NB4 (cell line): ENCODE data around the gene SAMD11.
A peak's percentile ranks its signal among the peaks of the same experiment; 100 is the strongest.

ENCODE experiments used
- DNase-seq: peaks from one replicate; pipeline ENCODE4 v3.0.0; 2010; ENCODE audit warnings: low read depth
- H3K4me3 ChIP-seq: one replicate; pipeline ENCODE4 v1.5.1; 2011; ENCODE audit warnings: mild to moderate bottlenecking, low read depth, low read length, moderate library complexity
- CTCF ChIP-seq: IDR thresholded peaks from one replicate; pipeline ENCODE4 v1.5.1; 2012; ENCODE audit warnings: low read depth, low read length
- MAX ChIP-seq: IDR thresholded peaks from 2 replicates; pipeline ENCODE4 v1.6.1; 2011; ENCODE audit warnings: low read depth, low read length
- MYC ChIP-seq: IDR thresholded peaks from 2 replicates; pipeline ENCODE4 v1.6.1; 2011; ENCODE audit warnings: low read depth, low read length
- POLR2A ChIP-seq: IDR thresholded peaks from 2 replicates; pipeline ENCODE4 v1.6.1; 2011; ENCODE audit warnings: mild to moderate bottlenecking; ENCODE audit not compliant: insufficient read length; ENCODE audit errors: extremely low read depth

SAMD11 gene

DNA sequence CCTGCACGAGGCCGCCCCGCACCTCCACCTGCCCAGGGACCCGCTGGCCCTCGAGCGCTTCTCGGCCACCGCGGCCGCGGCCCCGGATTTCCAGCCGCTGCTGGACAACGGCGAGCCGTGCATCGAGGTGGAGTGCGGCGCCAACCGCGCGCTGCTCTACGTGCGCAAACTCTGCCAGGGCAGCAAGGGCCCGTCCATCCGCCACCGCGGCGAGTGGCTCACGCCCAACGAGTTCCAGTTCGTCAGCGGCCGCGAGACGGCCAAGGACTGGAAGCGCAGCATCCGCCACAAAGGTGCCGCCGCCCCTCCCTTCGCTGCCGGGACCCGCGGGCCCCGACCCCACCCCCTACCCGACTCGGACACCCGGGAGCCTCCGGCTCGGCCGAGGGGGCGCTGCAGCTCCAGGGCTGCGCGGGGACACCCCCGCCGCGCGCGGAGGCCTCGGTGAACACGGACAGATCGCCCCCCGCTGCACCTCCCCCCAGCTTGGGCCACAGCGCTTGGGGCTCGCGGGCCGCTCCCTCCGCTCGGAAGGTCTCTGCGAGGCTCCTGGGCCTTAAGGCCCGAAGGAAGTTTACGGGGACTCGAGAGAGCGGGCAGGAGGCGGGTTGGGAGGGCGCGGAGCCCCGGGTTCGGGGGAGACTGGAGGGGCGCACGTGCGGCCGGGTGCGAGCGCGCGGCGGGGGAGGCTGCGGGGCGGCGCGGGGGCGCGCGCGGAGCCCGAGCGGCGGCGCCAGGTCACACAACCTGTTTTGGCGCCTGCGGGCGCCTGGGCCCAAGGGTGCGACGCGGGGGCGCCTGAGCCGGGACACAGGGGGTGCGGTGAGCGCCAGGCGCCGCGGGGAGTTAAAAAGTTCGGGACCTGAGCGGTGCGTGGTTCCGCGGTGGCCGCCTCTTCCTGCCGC lies 1.2 kb downstream of the SAMD11 start:
- peak; percentile 66 for DNase-seq
- H3K4me3 ChIP-seq, result no peak overlapping the region
- no peak for TF ChIP-seq POLR2A
- no peak for TF ChIP-seq CTCF
- TF ChIP-seq MYC, result no peak
- TF ChIP-seq MAX, result no peak

GRCh38 chr1:925561-926421 lies 2.1 kb downstream of the SAMD11 start:
- H3K4me3 ChIP-seq, result no peak overlapping the region
- TF ChIP-seq MAX (no peak), POLR2A (no peak), MYC (no peak), CTCF (no peak)
- DNase-seq, result peak; percentile 40

- no peak for TF ChIP-seq CTCF
- no peak for TF ChIP-seq MYC
- no peak for TF ChIP-seq POLR2A
- no peak for TF ChIP-seq MAX
- H3K4me3 ChIP-seq, result no peak overlapping the region
- no peak for DNase-seq
Observed at GRCh38 chr1:927234-927633, 3.5 kb downstream of the SAMD11 start.

DNA sequence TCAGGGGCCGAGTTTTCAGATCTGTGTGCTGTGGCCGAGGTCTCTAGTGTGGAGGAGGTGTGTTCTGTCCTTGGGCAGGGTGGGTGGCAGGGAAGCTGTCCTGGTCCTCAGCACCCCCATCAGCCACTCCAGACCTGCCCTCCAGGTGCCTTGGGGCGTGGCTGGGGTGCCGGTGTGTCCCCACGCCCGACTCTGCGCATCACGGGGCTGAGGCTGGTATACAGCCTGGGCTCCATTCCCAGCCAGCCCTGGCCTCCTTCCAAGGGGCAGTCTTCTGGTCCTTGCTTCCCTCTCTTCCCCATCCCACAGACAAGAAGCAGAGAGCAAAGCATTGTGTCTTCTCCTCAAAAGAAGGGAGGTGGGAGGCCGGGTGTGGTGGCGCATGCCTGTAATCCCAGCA lies 4.0 kb downstream of the SAMD11 start:
- TF ChIP-seq MYC (no peak), CTCF (no peak)
- no peak for DNase-seq
- H3K4me3 ChIP-seq, result no peak overlapping the region

- H3K4me3 ChIP-seq, result no peak overlapping the region
- no peak for TF ChIP-seq POLR2A
- no peak for TF ChIP-seq MAX
- TF ChIP-seq MYC, result no peak
- no peak for TF ChIP-seq CTCF
- DNase-seq, result peak; percentile 53
Observed at GRCh38 chr1:928825-929661, 5.3 kb downstream of the SAMD11 start.
